ENCODE results near the gene RS1.

The RS1 gene

DNA sequence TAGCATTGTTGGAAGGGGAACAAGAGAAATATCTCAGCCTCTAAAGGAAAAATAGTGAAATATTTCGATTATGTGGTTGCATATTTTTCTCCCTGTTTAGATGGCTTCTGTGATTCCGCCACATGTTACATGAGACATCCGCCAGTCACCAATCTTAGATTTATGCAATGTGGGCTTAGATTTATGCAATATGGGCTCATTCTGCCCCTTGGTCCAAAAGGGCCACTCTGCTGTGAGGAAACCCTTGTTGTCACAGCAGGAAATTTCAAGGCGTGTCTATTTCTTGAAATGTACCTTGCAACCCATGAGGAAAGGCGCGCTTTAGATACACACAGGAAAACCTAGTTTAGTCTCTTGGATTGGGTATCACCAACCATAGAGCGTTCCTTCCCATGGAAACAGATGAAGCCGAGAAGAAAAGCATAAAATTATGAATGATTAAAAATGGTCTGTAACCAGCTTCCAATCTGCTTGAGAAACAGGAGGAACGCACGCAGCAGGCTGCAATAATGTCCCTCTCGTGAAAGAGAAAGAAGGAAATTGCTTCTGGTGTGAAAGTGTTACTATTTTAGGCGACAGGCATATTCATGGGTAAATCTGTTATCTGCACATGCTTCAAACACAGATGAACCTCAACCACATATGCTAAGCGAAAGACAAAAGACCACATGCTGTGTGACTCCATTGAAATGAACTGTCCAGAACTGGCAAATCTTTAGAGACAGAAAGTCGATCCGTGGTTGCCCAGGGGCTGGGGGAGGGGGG is 3.7 kb downstream of the RS1 start:
- no peak for DNase-seq (ENCODE audit: low spot score)

DNA sequence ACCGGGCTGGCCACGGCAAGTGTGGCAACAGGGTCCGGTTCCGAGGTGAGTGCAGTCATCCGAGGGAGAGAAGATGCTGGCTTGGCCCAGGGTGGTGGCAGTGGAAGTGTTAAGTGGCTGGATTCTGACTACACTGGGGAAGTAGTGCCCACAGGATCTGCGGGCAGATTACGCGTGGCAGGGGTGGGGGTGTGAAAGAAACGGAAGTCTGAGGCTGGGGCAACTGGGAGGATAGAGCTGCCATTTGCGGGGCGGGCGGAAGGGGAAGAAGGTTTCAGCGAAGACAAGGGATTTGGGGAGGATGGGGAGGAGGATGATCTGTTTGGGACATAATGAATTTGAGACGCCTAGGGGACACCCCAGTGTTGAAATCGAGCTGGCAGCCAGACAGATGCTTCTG is 5.3 kb downstream of the RS1 start:
- DNase-seq (ENCODE audit: low spot score): no peak

DNA sequence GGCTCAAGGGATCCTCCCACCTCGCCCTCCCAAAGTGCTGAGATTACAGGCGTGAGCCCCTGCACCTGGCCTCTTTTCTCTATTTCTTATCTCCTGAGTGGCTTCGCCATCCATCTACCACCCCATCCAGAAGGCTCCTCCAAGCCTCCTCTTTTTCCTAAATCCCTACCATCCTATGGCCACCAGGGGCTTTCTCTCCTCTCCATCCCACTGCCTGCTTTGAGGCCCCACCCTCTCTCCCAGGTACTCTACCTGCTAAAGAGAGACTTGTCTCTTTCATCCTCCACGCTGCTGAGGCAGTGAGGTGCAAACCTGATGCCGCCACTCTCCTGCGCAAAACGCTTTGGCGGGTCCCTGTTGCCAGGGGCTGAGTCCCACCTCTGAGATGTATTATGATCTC is 7.0 kb downstream of the RS1 start:
- no peak for DNase-seq (ENCODE audit: low spot score)

DNA sequence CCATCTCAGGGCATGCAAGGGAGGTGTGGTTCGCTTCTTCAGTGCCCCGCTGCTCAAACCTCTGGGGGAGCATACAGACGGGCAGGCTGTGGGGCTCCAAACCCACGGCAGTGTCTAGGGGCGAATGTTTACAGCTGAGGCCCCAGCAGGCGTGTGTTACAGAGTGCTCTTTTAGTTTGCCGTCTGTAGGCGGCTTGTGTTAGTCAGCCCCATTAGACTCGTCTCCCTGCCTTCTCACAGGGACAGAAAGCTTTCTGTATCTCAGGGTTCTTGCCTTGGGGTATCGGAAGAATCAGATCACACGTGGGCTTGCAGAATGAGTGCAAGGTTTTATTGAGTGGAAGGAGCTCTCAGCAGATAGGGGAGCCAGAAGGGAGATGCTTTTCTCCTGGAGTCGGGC is 10.6 kb downstream of the RS1 start:
- no peak for DNase-seq (ENCODE audit: low spot score)

DNA sequence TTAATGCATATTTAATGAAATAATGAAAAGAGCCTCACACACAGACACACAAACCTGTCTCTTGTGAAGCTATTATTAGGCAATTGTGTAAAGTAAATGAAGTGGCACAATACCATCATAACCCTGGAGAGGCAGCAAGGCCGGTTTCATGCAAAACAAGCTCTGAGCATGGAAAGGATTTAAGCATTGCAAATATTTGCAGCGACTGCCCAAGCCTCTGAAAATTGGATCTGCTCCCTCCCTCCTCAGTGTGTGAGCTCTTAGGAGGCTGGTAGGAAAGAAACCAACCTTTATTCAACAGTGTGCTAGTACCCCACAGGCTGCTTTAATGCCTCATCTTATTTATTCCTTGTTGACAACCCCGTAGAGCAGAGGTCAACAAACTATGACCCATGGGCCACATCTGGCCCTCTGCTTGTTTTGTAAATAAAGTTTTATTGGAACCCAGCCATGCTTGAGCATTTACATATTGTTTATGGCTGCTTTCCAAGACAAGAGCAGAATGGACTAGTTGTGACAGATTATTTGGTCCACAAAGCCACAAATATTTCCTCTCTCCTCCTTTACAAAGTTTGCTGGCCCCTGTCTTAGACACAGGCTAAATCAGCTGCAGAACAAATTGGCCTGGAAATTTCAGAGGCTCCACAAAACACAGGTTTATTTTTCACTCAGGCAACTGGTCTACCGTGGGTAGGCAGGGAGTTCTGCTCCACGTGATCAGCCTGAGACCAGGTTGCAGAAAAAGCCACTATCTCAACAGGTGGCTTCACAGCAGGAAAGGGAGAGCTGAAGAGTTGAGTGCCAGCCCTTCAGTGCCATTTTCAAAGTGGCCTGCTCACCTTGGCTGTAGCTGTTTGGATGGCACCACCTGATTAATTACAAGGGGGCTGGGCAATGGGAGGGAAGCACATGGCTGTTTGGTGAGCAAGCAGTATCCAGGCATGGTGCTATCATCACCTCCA is 16.8 kb downstream of the RS1 start:
- DNase-seq (ENCODE audit: low spot score): no peak

DNA sequence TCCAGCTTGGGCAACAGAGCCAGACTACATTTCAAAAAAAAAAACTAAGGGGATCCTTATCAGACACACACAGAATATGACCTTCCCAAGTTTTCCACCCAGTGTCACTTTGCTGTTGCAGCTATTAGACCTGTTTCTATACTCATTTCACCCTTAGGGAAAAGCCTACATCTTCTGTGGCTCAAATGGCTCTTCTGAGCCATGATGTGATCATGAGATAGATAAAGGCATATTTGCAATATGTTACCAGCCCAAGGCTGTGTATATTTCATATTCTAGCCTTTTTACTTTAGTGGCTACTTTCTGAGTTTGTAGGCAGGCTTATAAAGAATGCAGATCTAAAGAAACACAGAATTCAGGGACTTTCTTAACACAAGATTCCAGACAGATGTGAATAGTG is 19.3 kb downstream of the RS1 start:
- DNase-seq (ENCODE audit: low spot score): no peak

DNA sequence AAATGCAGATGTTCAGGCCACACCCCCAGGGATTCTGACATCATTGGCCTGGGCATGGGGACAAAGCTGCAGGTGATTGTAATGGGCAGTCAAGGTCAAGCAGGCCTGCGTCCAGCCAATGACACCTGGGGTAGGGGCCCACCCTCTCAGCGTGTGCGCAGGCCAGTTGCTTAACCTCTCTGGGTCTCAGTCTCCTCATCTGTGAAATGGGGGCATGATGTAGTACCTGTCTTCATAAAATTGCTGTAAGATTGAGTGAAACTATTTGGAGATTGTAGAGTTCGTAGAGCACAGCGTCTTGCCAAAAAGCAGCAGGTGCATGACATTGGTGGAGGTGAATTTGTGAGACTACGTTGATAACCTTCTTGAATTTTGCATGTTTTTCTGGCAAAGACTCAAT is 21.2 kb downstream of the RS1 start:
- no peak for DNase-seq (ENCODE audit: low spot score)

DNA sequence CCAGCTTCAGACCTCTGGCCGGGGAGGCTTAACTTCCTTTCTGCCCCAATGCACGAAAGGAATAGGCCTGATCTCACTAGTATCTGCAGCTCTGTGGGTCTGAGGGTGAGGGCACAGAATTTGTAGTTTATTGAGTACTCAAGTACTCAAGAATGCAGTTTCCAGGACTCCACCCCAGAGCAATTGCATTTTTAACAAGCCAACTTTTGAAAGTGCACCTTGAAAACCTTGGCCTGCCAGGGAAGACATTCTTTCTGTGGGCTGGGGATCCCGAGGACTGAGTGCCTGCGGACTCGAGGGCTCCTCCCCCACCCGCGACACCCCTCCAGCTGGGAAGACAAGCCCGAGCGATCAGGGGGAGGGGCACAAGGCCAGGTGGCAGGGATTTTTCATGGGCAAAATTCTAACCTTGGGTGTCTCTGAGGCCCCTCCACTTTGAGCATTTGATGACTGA is 22.4 kb downstream of the RS1 start:
- no peak for DNase-seq (ENCODE audit: low spot score)

DNA sequence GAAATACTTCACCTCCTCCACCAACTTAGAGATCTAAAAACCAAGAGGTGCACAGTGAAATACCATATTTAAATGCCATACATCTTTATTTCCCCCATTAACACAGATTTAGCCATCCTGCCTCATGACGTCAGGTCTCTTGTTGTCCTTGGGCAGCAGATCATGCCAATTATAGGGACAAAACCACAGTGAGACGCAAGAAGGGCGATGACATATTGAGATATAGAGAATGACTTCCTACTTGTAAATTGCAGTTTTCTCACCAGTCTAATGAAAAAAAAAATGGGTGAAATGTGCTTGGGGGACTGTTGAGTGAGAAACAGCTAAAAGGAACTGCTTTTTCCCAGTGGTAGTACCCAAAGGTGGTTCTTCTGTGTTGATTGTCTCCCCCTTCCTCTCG is 24.3 kb downstream of the RS1 start:
- DNase-seq (ENCODE audit: low spot score): no peak

DNA sequence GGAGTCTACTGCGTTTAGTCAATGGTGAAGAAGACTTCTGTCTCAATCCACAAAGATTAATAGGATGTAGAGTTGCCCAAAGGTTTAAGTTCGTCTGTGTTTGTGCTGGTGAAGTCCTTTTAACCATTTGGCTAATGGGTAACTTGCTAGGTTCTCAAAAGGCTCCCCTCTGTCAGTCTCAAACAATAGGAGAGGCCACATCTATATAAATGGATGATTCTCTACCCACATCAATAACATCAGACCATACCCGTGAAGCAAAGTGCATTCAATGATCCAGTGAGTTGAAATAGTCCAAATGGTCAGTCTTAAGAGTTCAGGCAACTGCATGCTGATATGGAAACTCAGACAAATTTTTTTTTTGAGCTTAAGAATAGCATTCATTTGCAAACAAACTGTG is 28.1 kb downstream of the RS1 start:
- DNase-seq (ENCODE audit: low spot score): no peak

DNA sequence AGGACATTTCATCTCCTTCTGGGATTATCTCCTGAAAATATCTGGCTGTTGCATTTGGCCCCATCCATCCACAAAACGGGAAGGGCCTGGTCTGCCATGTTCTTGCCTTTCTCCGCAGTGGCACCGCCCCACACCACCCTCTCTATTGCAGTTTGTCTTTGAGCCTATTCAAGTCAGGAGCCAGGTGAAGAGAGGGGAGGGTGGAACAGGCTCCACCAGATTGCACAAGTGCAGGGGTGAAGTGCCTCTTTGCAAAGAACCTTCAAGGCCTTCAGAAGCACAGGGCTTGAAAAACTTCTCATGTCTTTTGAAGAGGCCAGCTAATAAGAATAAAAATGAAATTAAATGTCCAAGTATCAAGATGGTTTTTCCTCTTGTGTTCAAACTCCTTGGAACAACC is 28.7 kb downstream of the RS1 start:
- no peak for DNase-seq (ENCODE audit: low spot score)

DNA sequence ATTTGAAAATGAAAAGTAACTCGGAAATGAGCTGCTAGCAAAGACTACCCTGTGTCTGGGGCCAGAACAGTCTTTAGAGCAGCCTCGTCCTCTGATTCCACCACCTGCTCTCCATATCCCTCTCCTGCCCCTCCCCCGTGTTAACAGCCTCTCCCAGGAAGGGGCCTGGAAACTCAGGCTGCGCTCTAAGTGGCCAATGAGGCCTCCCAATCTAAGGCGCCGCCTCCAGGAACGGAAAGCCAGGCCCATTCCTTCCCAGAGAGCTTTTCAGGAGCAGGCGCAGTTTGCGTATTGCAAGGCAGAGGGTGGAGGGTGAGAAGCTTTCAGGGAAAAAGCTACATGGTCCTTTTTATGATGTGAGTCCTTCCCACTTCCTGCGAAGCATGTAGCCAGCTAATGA is 31.2 kb downstream of the RS1 start:
- no peak for DNase-seq (ENCODE audit: low spot score)

DNA sequence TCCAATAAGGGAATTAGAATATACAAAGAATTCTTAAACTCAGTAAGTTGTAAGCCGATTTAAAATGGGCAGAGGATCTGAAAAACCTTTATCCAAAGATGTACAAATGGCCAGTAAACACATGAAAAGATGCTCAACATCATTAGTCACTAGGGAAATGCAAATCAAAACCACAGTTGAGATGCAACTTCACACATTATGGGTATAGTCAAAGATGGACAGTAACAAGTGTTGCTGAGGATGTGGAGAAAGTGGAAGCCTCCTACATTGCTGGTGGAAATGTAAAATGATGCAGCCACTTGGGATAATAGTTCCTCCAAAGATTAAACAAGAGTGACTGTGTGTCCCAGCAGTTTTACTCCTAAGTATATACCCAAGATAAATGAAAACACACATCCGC is 32.6 kb downstream of the RS1 start:
- no peak for DNase-seq (ENCODE audit: low spot score)

DNA sequence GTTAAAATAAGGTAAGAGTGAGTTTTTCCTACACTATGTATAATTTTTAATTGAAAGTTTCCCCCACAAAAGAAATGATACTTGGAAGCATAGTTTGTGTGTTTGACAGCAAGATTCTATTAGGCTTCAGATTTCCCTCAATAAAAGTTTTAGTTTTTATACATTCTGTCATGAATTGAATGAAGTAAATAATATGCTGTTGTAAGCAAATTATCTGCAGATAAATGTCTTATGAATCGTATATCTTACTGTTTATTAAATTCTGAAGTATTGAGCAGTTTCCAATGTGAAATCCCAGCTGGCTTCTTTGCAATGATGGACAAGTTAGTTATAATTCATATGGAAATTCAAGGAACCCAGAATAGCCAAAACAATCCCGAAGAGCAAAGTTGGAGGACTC is 33.5 kb downstream of the RS1 start:
- no peak for DNase-seq (ENCODE audit: low spot score)

DNA sequence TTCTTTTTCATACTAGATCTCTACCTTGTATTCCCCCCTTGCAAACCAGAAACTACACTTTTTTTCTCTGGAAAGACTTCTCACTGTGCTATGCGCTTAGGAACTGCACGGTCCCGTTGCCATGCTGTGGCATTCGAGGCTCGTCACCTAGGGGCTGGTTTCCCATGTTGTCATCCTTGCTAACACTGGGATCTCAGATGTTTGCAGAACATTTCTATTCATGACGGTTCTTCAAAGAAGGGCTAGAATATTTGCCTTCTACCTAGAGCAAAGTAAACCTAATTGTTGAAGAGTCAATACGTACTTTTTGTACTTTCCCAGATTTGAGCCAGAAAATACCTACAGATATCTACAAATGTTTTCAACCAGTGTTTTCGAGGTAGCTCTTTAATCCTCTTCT is 41.0 kb downstream of the RS1 start:
- no peak for DNase-seq (ENCODE audit: low spot score)

DNA sequence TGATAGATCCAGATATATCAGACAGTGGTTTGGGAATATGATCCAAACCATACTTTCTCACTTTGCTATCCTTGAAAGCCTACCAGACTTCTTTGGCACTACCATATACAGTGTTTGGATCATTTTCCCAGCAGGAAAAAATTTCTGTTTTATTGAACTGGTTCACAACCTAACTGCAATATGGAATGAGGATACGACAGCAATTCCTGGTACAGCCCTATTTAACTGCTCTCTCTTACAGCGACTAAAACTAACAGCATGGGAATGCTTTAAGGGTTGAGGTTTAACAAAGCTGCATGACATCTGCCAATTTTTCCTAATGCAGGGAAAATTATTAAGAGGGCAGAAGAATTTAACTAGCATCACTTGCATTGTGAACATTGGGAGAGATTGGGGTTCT is 47.3 kb downstream of the RS1 start:
- no peak for DNase-seq (ENCODE audit: low spot score)

DNA sequence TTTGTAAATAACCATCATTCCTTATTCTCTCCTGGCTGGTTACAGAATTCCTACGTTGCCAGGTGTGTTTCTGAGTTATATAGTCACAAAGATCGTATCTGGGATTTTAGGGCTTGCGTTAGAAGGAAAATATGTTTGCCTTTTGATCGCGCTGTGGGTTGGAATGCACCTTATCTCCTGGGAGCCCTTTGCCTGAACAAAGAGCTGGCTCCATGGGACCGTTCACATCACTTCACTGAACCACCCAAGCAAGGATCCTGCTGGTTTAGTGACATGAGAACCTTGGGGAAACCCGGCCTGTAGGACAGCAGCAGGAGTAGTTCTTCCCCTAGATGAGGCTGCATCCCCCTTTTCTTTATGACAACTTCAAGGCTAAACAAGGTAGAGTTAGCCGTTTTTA is 51.6 kb downstream of the RS1 start:
- DNase-seq (ENCODE audit: low spot score): no peak

DNA sequence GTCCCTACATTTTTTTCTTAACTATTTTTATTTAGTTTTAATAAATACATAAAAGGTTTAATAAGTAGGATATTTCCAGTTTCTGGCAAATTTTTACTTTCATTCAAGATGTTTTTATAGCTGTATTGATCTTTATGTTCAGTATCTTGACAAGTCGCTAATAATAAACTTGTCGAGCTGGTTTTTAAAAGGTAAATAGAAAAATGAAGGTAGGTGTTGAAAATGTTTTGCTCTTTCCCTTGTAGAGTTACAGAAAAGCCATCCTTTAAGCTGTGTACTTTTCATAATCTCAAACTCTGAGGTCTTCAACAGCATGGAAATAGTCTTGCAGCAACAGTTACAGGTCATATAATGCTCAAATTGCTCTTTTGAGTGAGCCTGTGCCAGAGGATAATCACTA is 52.6 kb downstream of the RS1 start:
- DNase-seq (ENCODE audit: low spot score): no peak

DNA sequence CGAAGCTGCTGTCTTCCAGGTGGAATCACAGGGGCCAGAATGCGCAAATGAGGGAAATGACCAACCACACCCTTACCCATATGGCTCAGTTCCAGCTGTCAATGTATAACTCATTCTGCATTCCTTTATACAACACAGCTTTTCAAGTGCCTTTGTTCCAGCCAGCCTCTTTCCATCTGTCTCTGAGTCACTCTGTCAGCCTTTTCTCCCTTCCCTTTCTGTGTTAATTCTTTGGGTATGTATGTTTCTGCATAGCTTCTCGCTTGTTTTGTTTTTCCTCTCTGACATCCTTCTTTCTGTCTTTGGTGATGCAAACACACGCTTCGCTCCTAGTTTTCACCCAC is 54.5 kb downstream of the RS1 start:
- no peak for DNase-seq (ENCODE audit: low spot score)

DNA sequence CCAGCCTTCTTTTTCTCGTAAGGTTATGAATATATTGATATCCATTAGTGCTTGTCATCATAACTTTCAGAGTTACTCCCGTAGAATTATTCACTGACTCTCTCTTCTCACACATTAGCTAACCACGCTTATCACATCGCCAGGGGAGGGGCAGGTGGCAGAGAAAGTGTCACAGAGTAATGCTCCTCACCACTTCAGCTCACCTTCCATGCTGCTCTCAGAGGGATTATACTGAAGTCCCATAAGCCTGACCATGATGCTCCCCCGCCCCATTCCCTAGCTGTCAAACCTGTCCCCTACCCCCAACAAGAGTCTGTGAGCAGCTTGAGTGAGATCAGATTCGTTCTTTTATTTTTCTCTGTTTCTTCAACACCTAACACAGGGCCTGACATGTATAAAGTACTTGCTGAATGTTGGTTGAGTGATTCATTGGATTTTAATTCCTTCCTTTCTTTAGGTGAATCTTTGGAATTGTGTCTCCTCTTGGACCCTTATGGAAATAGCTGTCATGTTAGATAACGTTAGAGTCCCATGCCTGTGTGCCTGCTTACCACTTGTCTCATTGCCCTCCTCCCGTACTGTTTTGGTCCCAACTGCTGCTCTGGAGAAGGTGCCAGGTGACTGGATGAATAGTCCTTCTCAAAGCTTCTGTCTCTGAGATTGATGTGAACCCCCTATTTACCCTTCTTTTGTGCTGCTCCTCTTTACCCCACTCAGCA is 55.1 kb downstream of the RS1 start:
- no peak for DNase-seq (ENCODE audit: low spot score)

DNA sequence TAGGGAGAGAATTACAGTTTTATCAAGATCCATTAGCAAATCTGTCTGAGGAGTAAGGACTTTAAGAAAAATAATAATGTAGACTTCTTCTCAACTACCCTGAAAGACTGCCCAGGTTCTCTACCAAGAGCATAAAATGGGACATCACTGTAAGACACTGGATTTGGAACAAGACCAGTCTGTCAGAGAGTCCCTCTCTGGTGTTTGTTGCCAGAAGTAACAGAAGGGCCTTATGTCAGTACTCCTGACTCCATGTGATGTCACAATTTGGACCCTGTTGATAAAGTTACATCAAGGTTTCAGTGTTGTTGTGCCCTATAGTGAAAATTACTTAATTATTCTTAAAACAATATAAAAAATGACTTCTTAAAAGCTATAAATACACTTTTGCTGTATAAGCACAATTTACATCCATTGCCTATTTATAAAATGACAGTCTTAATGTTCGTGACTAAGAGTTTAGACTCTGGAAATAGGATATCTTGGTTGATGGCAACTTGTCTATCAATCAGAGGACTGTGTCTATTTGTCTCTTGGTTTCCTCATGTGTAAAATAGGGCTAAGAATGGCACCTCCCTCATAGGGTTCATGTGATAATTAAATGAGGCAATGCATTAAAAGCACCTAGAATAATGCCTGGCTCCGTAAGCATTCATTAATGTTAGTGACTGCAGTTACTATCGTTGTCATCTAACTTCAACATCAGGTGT is 57.8 kb downstream of the RS1 start:
- no peak for DNase-seq (ENCODE audit: low spot score)

DNA sequence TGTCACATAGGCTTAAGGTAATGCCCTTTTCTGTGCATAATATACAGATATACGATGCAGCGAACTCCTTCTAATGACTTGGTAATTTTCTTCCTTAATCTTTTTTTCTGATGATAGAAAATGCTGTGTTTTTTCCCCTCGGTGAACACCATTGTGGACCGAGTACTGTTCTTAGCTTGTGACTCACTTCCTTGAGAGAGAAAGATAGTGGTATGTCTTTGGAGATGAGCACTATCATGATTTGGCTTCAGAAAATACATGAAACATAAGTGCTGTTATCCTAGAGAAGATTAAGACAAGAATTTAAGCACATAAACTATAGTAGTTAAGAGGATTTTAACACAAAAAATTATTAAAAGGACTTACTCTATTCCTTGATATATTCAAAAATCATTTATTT is 63.9 kb downstream of the RS1 start:
- no peak for DNase-seq (ENCODE audit: low spot score)

Measured in NAMALWA (cell line).